ENCODE measurements around the gene NUDT4. TPM values are rescaled to one million over a fixed set of nuclear protein-coding genes. Genes with fewer than 3 reads are reported as not detected.

NUDT4 gene
- total and polyA plus RNA-seq, 2 of the 8 experiments (the other 6 are each of a cell fraction or from before 2014, with no cell fraction given): 17.3 to 71.7 TPM

DNA sequence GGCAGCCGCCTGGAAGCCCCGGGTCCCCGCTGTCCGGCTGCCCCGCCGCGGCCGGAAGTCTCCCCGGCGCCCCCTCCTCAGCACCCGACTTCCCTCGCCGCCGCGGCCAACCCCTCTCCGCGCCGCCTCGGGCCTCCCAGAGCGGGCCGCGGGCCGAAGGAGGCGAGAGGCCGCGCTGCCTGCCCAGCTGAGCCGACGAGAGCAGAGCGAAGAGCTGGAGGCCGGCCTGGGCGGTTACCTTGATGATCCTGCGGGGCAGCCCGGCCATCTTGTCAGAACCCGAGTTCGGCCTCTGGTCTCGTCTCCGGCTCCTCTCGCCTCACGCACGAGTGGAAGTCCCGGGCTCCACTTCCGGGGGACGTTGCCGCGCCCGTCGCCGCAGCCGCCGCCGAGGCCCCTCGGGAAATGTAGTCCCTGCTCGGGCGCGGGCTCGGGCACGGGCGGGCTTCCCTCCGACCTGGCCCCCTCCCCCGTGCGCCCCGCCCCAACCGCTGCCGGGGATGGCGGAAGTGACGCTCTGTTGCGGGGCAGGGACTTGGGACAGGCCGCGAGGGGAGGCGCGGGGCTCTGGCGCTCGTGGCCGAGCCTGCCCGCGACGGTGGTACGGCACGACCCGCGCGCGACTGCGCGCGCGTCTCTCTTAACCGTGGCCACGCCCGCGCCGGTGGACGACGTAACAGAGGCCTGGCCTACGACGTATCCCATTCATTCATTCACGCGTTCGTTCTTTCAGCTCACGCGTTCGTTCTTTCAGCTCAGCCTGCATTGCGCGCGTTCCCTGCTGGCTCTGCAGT is 64.1 kb downstream of the NUDT4 start, which contains the start of gene UBE2N (continued):
- peak; percentile 91 for TF ChIP-seq POLR2AphosphoS5 (IDR thresholded peaks at IDR 0.05; ENCODE audit: low read depth, low read length)
- TF ChIP-seq SP4 (IDR thresholded peaks at IDR 0.05; ENCODE audit: low read length): 0 out of 2 replicates have a peak, but pooled peaks have one; percentile 37
- TF ChIP-seq JUN (IDR thresholded peaks at IDR 0.05; ENCODE audit: low read depth, low read length): no peak
- no peak for TF ChIP-seq BRCA1 (IDR thresholded peaks at IDR 0.05; ENCODE audit: low read depth, low read length)
- TF ChIP-seq ASH2L (IDR thresholded peaks at IDR 0.05; ENCODE audit: low read length): peak; percentile 74
- no peak for TF ChIP-seq TCF12 (IDR thresholded peaks at IDR 0.05; ENCODE audit: low read depth, low read length)
- no peak for TF ChIP-seq KDM1A (IDR thresholded peaks at IDR 0.05; ENCODE audit: borderline replicate concordance, low read length)
- no peak for TF ChIP-seq SIRT6 (IDR thresholded peaks at IDR 0.05; ENCODE audit: low read length)
- peak; percentile 67 for TF ChIP-seq TAF7 (optimal IDR thresholded peaks at IDR 0.05; ENCODE audit: borderline replicate concordance, low read depth, low read length)
- no peak for TF ChIP-seq FOSL1 (IDR thresholded peaks at IDR 0.05; ENCODE audit: insufficient read depth, low read depth, low read length)
- TF ChIP-seq CHD2 (IDR thresholded peaks at IDR 0.05; ENCODE audit: low read length): peak; percentile 74
- TF ChIP-seq, protein P1, sequence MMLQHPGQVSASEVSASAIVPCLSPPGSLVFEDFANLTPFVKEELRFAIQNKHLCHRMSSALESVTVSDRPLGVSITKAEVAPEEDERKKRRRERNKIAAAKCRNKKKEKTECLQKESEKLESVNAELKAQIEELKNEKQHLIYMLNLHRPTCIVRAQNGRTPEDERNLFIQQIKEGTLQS (IDR thresholded peaks at IDR 0.05; ENCODE audit: insufficient read depth, low read depth, low read length): no peak
- TF ChIP-seq GABPA (IDR thresholded peaks at IDR 0.05; ENCODE audit: borderline replicate concordance, insufficient read depth, low read length): peak; percentile 73
- TF ChIP-seq YY1 (IDR thresholded peaks at IDR 0.05; ENCODE audit: low read depth, low read length): peak; percentile 85
- no peak for TF ChIP-seq POU5F1 (IDR thresholded peaks at IDR 0.05; ENCODE audit: low read depth, low read length)
- TF ChIP-seq CTBP2 (IDR thresholded peaks at IDR 0.05; ENCODE audit: borderline replicate concordance, insufficient read depth, insufficient read length, low read length): no peak
- no peak for TF ChIP-seq CEBPB (IDR thresholded peaks at IDR 0.05; ENCODE audit: low read depth, low read length)
- peak; percentile 36 to 75; a peak in 2 of 4 replicates for TF ChIP-seq HDAC2 (IDR thresholded peaks at IDR 0.05; ENCODE audit: borderline replicate concordance in 1 of 2, low read depth in 2 of 2, low read length in 2 of 2)

All from H1 (cell line).